Measurements from ENCODE around the gene VSNL1.

VSNL1 gene

DNA sequence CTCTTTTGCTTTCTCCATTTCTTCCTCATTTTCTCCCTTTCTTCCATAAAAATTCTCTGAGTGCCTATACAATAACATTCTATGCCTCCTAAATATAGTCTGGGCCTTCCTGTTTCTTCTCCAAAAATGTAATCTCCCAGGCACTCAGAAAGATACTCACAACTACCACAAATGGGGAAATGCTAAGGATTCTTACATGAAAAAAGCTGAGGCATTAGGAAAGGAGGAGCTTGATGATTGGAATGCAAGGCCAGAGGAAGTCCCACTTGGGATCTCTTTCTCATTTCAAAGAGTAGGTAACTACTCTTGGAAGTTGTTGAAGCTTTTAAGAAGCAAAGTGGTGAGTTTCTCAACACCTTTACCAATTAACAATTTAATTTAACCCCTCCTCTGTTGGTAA, 3.4 kb downstream of the VSNL1 start:
- Histone ChIP-seq H3K27ac (ENCODE audit: extremely low read depth, low read depth, low read length) (no peak overlapping the region), H3K4me1 (ENCODE audit: control insufficient read depth, insufficient read depth, low read length) (peaks cover 4% of the 10 kb centered on the region; the same call in 1 of the 2 replicates), H3K36me3 (ENCODE audit: control insufficient read depth in 2 of 2, insufficient read depth in 1 of 2, low read length in 2 of 2) (no peaks in the 10 kb centered on the region), H3K9me3 (ENCODE audit: control insufficient read depth, insufficient read depth, low read depth, low read length) (no peaks in the 10 kb centered on the region), H3K4me3 (ENCODE audit: low read depth, low read length) (no peak overlapping the region)
- CTCF ChIA-PET: no interaction called here
- TF ChIP-seq ZNF624 (tag by site-specific recombination; IDR thresholded peaks at IDR 0.05) (no peak), ZNF157 (tag by site-specific recombination; IDR thresholded peaks at IDR 0.05) (no peak), SCRT1 (tag by site-specific recombination; IDR thresholded peaks at IDR 0.05; ENCODE audit: borderline replicate concordance) (no peak), ZNF324 (tag by site-specific recombination; IDR thresholded peaks at IDR 0.05) (no peak), ZNF561 (tag by site-specific recombination; IDR thresholded peaks at IDR 0.05; ENCODE audit: borderline replicate concordance) (no peak)
- POLR2A ChIA-PET: no interaction called here

DNA sequence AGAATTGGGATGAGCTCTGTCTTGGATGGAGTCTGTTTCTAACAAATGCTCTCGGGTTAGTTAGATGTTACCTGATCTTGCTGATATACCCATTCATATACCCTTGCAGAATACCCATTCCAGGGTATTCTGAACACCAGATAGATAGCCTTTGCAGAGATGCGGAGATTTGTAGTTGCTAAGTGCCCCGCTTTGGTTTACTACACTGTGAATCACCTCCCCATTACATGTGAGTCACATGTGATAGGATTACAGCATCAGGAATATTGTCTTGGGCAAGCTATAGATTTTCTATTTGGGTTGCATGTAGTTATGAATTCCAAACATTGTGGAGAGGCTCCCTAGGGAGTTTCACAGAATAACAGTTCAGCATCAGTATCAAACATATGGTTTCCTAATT, 3.8 kb downstream of the VSNL1 start:
- Histone ChIP-seq H3K27ac (ENCODE audit: extremely low read depth, low read depth, low read length) (no peak overlapping the region), H3K9me3 (ENCODE audit: control insufficient read depth, insufficient read depth, low read depth, low read length) (no peaks in the 10 kb centered on the region), H3K4me3 (ENCODE audit: low read depth, low read length) (no peak overlapping the region), H3K36me3 (ENCODE audit: control insufficient read depth in 2 of 2, insufficient read depth in 1 of 2, low read length in 2 of 2) (no peaks in the 10 kb centered on the region), H3K4me1 (ENCODE audit: control insufficient read depth, insufficient read depth, low read length) (peaks cover 2% of the 10 kb centered on the region; the same call in 1 of the 2 replicates)
- ChIA-PET POLR2A (no interaction called here), CTCF (no interaction called here)
- TF ChIP-seq, protein P1, sequence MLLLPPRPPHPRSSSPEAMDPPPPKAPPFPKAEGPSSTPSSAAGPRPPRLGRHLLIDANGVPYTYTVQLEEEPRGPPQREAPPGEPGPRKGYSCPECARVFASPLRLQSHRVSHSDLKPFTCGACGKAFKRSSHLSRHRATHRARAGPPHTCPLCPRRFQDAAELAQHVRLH (tag by site-specific recombination; IDR thresholded peaks at IDR 0.05): no peak
- TF ChIP-seq ZFP41 (tag by site-specific recombination; IDR thresholded peaks at IDR 0.05; ENCODE audit: borderline replicate concordance) (no peak), ZNF555 (tag by site-specific recombination; conservative IDR thresholded peaks at IDR 0.05) (no peak), ZNF184 (tag by site-specific recombination; IDR thresholded peaks at IDR 0.05) (no peak), GLIS2 (tag by site-specific recombination; IDR thresholded peaks at IDR 0.05) (no peak), REPIN1 (tag by site-specific recombination; IDR thresholded peaks at IDR 0.05; ENCODE audit: low read depth) (no peak), ZSCAN23 (tag by site-specific recombination; IDR thresholded peaks at IDR 0.05) (no peak), ZNF175 (tag by site-specific recombination; IDR thresholded peaks at IDR 0.05) (no peak), ZBTB8A (tag by site-specific recombination; IDR thresholded peaks at IDR 0.05) (no peak), ZNF174 (tag by site-specific recombination; IDR thresholded peaks at IDR 0.05) (no peak), WT1 (tag by site-specific recombination; IDR thresholded peaks at IDR 0.05) (no peak), GFI1B (tag by site-specific recombination; IDR thresholded peaks at IDR 0.05) (no peak), ZNF274 (IDR thresholded peaks at IDR 0.05; ENCODE audit: low read length) (no peak), ZNF274 (tag by site-specific recombination; IDR thresholded peaks at IDR 0.05; ENCODE audit: borderline replicate concordance) (no peak)
- TF ChIP-seq, protein P2, sequence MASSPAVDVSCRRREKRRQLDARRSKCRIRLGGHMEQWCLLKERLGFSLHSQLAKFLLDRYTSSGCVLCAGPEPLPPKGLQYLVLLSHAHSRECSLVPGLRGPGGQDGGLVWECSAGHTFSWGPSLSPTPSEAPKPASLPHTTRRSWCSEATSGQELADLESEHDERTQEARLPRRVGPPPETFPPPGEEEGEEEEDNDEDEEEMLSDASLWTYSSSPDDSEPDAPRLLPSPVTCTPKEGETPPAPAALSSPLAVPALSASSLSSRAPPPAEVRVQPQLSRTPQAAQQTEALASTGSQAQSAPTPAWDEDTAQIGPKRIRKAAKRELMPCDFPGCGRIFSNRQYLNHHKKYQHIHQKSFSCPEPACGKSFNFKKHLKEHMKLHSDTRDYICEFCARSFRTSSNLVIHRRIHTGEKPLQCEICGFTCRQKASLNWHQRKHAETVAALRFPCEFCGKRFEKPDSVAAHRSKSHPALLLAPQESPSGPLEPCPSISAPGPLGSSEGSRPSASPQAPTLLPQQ (tag by site-specific recombination; IDR thresholded peaks at IDR 0.05): no peak

DNA sequence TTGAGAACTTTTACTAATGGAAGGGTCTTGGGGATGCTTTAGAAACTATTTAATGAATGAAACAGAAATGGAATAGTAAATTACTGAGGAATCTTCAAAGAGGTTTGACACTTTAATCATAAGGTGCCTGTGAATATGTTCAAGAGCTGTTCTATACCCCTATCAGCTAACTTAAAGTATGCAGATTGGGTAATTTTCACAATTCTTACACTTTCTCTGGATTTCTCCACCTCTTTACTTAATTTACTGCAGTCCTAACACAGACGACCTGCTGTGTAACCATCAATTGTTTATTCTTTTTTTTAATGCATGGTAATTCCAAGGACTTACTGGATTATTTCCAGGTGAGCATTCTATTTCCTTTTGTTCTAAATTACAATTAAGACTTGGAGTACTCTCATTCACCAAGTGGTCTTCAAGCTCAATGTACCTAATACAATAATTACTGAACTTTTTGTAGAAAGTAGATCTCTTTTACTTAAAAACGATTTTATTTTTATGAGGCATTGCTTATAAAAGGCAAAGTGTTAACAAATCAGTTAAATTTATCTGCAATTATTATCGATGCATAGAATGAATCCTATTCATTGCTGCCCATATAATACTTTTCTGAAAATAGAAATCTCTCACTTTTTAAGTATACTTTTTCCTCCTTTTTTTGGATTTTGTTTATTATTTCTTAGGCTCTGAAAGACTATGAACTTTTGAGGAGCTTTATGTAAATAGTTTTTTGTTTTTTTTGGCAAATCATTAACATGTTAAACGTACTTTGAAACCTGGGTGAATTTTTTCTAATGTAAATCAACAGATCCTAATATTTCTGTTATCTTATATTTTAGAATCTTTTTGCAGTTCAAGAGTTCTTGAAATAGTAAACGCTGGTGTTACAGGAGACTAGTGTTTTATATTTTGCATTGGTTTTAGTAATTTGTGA, 5.5 kb downstream of the VSNL1 start:
- Histone ChIP-seq H3K27ac (ENCODE audit: extremely low read depth, low read depth, low read length) (no peak overlapping the region), H3K4me3 (ENCODE audit: low read depth, low read length) (no peak overlapping the region), H3K4me1 (ENCODE audit: control insufficient read depth, insufficient read depth, low read length) (no peaks in the 10 kb centered on the region), H3K36me3 (ENCODE audit: control insufficient read depth in 2 of 2, insufficient read depth in 1 of 2, low read length in 2 of 2) (no peaks in the 10 kb centered on the region), H3K9me3 (ENCODE audit: control insufficient read depth, insufficient read depth, low read depth, low read length) (no peaks in the 10 kb centered on the region)
- ChIA-PET POLR2A (no interaction called here), CTCF (interaction anchor here (0.6 to 0.7 kb wide), 2 partner anchors 75 to 125 kb away, joined by 3 to 4 read pairs; no protein-coding TSS in a partner anchor)
- no peak for TF ChIP-seq HOXC10 (CRISPR knock-in tag; IDR thresholded peaks at IDR 0.05)
- TF ChIP-seq ZNF140 (tag by site-specific recombination; IDR thresholded peaks at IDR 0.05): no peak
- TF ChIP-seq MZF1 (tag by site-specific recombination; IDR thresholded peaks at IDR 0.05; ENCODE audit: borderline replicate concordance): no peak
- no peak for TF ChIP-seq ZNF585B (tag by site-specific recombination; IDR thresholded peaks at IDR 0.05)
- no peak for TF ChIP-seq KLF7 (tag by site-specific recombination; IDR thresholded peaks at IDR 0.05; ENCODE audit: borderline replicate concordance)
- no peak for TF ChIP-seq ZNF239 (tag by site-specific recombination; IDR thresholded peaks at IDR 0.05)
- no peak for TF ChIP-seq ZNF175 (tag by site-specific recombination; IDR thresholded peaks at IDR 0.05)
- no peak for TF ChIP-seq ZNF473 (tag by site-specific recombination; IDR thresholded peaks at IDR 0.05)
- TF ChIP-seq GLIS2 (tag by site-specific recombination; IDR thresholded peaks at IDR 0.05): no peak
- no peak for TF ChIP-seq SALL2 (tag by site-specific recombination; IDR thresholded peaks at IDR 0.05; ENCODE audit: borderline replicate concordance)
- TF ChIP-seq ZNF596 (tag by site-specific recombination; IDR thresholded peaks at IDR 0.05): no peak
- TF ChIP-seq OSR2 (tag by site-specific recombination; IDR thresholded peaks at IDR 0.05): no peak
- no peak for TF ChIP-seq TRIM28 (IDR thresholded peaks at IDR 0.05; ENCODE audit: borderline replicate concordance, low read length)
- no peak for TF ChIP-seq ZNF530 (tag by site-specific recombination; IDR thresholded peaks at IDR 0.05; ENCODE audit: low read depth)
- no peak for TF ChIP-seq OVOL3 (tag by site-specific recombination; IDR thresholded peaks at IDR 0.05)

Measured in HEK293 (cell line).